ENCODE results near the gene SMTN. TPM values are rescaled to one million over a fixed set of nuclear protein-coding genes. Genes with fewer than 3 reads are reported as not detected.

SMTN gene
- total RNA-seq, 1 donor from 2014 or later: 40.8 TPM

DNA sequence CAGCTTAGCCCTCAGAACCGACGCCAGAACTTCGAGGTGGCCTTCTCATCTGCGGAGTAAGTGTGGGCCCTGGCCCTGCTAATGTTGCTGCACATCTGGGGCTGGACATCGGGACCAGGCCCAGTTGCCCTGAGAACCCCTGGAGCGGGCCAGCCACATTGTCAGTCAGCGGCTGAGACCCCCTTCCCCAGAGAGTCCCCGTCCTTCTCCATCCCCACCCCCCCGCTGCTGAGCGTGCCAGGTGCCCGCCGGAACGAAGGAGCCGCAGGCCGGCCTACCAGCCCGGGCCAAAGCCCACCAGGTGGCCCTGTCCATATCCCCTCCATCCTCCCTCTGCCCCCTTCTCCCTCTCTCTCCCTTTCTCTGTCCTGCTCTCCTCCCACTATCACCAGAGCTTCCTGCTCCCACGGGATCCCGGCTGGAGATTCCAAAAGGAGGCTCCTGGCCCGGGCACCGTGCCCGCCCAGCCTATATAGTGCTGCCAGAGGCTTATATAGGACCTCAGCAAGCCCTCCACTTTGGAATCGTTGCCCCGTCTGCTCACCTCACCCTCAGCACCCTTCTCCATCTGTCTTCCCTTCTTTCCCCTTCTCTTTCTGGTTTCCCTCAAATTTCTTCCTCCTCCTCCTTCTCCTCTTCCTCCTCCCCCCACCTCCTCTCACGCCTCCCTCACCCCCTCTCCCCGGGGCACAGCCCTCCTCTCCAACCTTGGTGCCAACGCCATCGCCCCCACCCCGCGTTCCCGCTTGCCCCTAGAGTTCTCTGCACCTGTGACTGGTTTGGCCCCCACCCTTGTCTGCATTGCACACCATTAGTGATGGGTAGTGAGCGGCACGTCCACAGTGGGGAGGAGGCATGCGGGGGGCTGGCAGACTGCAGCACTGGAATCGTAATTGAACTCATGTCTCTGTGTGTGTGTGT, 19.0 kb downstream of the SMTN start:
- no peaks in the 10 kb centered on the region for H3K9me3 Mint-ChIP-seq (ENCODE audit: low read depth)
- H3K4me3 Mint-ChIP-seq (ENCODE audit: low read depth): no peak overlapping the region
- no peak overlapping the region for H3K27ac Mint-ChIP-seq
- no peaks in the 10 kb centered on the region for H3K4me1 Mint-ChIP-seq (ENCODE audit: low read depth)
- TF ChIP-seq, protein P1, sequence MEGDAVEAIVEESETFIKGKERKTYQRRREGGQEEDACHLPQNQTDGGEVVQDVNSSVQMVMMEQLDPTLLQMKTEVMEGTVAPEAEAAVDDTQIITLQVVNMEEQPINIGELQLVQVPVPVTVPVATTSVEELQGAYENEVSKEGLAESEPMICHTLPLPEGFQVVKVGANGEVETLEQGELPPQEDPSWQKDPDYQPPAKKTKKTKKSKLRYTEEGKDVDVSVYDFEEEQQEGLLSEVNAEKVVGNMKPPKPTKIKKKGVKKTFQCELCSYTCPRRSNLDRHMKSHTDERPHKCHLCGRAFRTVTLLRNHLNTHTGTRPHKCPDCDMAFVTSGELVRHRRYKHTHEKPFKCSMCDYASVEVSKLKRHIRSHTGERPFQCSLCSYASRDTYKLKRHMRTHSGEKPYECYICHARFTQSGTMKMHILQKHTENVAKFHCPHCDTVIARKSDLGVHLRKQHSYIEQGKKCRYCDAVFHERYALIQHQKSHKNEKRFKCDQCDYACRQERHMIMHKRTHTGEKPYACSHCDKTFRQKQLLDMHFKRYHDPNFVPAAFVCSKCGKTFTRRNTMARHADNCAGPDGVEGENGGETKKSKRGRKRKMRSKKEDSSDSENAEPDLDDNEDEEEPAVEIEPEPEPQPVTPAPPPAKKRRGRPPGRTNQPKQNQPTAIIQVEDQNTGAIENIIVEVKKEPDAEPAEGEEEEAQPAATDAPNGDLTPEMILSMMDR (IDR thresholded peaks at IDR 0.05; ENCODE audit: unreplicated experiment): no peak
- DNase-seq (ENCODE audit: low spot score, unreplicated experiment): no peak
- peaks cover 13% of the 10 kb centered on the region for H3K36me3 Mint-ChIP-seq (ENCODE audit: insufficient read depth)
- no peaks in the 10 kb centered on the region for H3K27me3 Mint-ChIP-seq

DNA sequence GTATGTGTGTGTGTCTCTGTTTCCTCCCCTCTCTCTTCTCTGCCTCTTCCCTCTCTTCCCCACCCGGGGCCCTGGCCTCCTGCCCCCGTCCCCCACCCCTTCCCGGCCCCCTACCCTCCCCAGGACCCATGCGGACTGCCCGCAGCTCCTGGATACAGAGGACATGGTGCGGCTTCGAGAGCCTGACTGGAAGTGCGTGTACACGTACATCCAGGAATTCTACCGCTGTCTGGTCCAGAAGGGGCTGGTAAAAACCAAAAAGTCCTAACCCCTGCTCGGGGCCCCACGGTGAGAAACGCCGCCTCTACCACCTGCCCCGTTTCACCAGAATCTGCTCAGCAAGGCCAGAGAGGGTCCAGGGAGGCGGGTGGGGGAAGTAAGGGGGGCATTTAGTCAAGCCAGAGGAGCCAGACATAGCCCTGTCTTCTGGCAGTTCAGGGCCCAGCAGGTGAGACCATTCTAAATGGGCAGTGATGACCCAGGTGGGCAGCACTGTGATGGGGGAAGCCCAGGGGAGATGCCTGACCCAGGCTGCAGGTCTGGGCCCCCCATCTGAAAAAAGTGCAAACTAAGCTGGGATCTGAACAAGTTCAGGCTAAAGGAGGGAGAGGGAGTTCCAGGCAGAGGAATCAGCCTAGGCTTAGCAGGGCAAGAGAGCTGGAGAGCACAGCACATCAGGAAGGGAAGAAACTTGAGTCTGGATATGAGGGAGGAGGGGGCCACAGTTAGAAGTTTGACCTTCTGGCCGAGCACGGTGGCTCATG, 19.8 kb downstream of the SMTN start:
- H3K4me3 Mint-ChIP-seq (ENCODE audit: low read depth): no peak overlapping the region
- H3K36me3 Mint-ChIP-seq (ENCODE audit: insufficient read depth): peaks cover 7% of the 10 kb centered on the region
- TF ChIP-seq, protein P1 (IDR thresholded peaks at IDR 0.05; ENCODE audit: unreplicated experiment): no peak
- peaks cover 8% of the 10 kb centered on the region for H3K27me3 Mint-ChIP-seq
- H3K9me3 Mint-ChIP-seq (ENCODE audit: low read depth): no peaks in the 10 kb centered on the region
- DNase-seq (ENCODE audit: low spot score, unreplicated experiment): no peak
- no peaks in the 10 kb centered on the region for H3K4me1 Mint-ChIP-seq (ENCODE audit: low read depth)
- H3K27ac Mint-ChIP-seq: no peak overlapping the region

DNA sequence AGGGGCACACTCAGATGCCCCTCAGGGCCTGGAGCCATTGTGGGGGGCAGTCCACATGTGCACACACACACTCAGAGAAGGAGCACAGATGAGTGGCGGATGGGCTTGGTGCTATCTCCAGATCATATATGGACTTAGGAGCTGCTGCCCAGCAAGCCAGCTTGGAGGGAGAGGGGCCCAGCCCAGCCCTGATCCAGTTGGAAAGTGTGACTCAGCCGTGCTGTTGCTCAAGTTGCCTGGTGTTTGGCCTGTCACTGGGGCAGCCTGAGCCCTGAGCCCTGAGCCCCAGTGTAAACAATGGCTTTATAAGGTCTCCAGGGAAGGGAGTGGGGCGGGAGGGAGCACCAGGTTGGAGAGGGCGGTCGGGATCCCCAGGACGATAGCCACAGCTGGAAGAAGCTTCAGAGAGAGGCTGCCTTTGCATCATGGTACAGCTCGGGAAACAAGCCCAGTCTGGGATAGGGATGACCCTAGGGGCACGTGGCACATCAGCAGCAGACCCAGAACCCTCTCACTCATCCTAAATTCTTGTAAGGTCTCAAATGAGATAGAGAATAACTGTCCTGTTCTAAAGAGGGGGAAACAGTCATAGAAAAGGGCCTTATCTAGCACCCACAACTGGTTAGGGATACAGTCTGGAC, 21.4 kb downstream of the SMTN start:
- Mint-ChIP-seq H3K9me3 (ENCODE audit: low read depth) (no peaks in the 10 kb centered on the region), H3K27ac (no peak overlapping the region), H3K36me3 (ENCODE audit: insufficient read depth) (peaks cover 2% of the 10 kb centered on the region), H3K4me1 (ENCODE audit: low read depth) (peaks cover under 1% of the 10 kb centered on the region), H3K27me3 (peaks cover 21% of the 10 kb centered on the region), H3K4me3 (ENCODE audit: low read depth) (no peak overlapping the region)
- DNase-seq (ENCODE audit: low spot score, unreplicated experiment): no peak
- TF ChIP-seq, protein P1 (IDR thresholded peaks at IDR 0.05; ENCODE audit: unreplicated experiment): no peak

DNA sequence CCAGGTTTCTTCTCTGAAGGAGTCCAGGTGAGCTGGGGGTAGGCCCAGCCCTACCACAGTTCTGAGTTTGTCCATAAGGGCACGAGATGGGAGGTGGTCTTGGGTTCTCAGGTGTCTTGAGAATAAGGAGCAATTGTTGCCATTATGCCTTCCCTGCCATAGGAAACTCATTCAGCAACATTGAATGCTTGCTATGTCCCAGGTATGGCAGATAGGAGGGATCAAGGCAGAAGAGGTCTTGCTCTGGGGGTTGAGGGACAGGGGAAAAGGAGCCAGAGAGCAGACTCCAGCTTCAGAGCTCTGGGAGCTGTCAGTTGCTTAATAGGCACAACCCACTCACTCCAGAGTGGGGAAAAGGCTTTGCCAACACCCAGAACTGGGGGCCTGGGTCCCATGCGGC, 22.0 kb downstream of the SMTN start:
- peaks cover 27% of the 10 kb centered on the region for H3K27me3 Mint-ChIP-seq
- no peak overlapping the region for H3K4me3 Mint-ChIP-seq (ENCODE audit: low read depth)
- H3K9me3 Mint-ChIP-seq (ENCODE audit: low read depth): no peaks in the 10 kb centered on the region
- H3K4me1 Mint-ChIP-seq (ENCODE audit: low read depth): peaks cover 5% of the 10 kb centered on the region
- TF ChIP-seq, protein P1 (IDR thresholded peaks at IDR 0.05; ENCODE audit: unreplicated experiment): no peak
- no peak for DNase-seq (ENCODE audit: low spot score, unreplicated experiment)
- H3K36me3 Mint-ChIP-seq (ENCODE audit: insufficient read depth): peaks cover 2% of the 10 kb centered on the region
- no peak overlapping the region for H3K27ac Mint-ChIP-seq
